ENCODE data around the gene GNPNAT1.

GNPNAT1 gene

DNA sequence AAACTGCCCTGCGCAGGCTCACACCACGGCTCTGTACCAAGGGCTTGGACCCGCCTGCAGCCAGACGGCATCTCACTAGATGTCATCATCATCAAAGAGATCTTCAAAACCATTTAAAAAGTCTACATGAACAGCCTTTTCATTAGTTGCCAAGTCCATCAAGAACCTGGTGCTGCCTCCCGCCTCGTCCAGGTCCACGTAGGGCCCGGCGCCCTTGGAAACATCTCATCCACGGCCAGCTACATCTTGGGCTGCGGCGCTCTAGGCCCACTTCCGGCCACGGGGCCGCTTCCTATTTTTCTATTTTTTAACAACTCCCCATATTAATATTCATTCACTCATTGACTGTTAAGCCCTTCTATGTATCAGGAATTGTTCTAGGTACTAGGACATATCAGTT lies 7.4 kb upstream of the GNPNAT1 start:
- no peak overlapping the region for H3K4me2 ChIP-seq (ENCODE audit: insufficient read depth, low read length, poor library complexity, severe bottlenecking)
- no CpG with 5 or more reads among the region's 15 CpGs for WGBS, 2 donors (ENCODE audit: extremely low coverage in 2 of 2, insufficient read length in 2 of 2, insufficient replicate concordance in 1 of 2)
- no peaks in the 10 kb centered on the region for H3K36me3 ChIP-seq (replicated peaks in 1 of 2; ENCODE audit: control insufficient read depth in 2 of 2, insufficient read depth in 2 of 2, low read length in 2 of 2)
- H2BK120ac ChIP-seq (ENCODE audit: low read depth, low read length): no peak overlapping the region
- H3K27ac ChIP-seq (replicated peaks; ENCODE audit: low read length): no peak overlapping the region
- H2AK5ac ChIP-seq (ENCODE audit: low read depth, low read length): no peak overlapping the region
- no peak overlapping the region for H3K23ac ChIP-seq (ENCODE audit: low read depth, low read length, poor library complexity)
- no peak overlapping the region for H3K4me3 ChIP-seq (ENCODE audit: low read length in 2 of 2)
- H3K4me1 ChIP-seq (ENCODE audit: control insufficient read depth in 2 of 2, insufficient read depth in 1 of 2, low read depth in 1 of 2, low read length in 2 of 2): no peaks in the 10 kb centered on the region
- no peaks in the 10 kb centered on the region for H3K79me1 ChIP-seq (ENCODE audit: low read depth, low read length)
- no peak overlapping the region for H3K4ac ChIP-seq (ENCODE audit: low read length)
- H3K9me3 ChIP-seq (replicated peaks in 1 of 2; ENCODE audit: control insufficient read depth in 2 of 2, insufficient read depth in 1 of 2, low read depth in 1 of 2, low read length in 2 of 2): no peaks in the 10 kb centered on the region
- H3K14ac ChIP-seq (ENCODE audit: low read length): no peak overlapping the region
- no peak overlapping the region for H4K91ac ChIP-seq (ENCODE audit: low read depth, low read length, poor library complexity)
- no peak overlapping the region for H3K9ac ChIP-seq (ENCODE audit: low read depth, low read length, poor library complexity)
- no peak overlapping the region for H4K8ac ChIP-seq (ENCODE audit: low read depth, low read length)
- H2BK12ac ChIP-seq (ENCODE audit: low read length): no peak overlapping the region
- H3K27me3 ChIP-seq (ENCODE audit: control insufficient read depth in 3 of 3, insufficient read depth in 3 of 3, low read depth in 1 of 3, low read length in 3 of 3): no peaks in the 10 kb centered on the region
- H3K18ac ChIP-seq (ENCODE audit: low read length): no peak overlapping the region
- no peak overlapping the region for H2BK5ac ChIP-seq (ENCODE audit: low read length)
- no peak overlapping the region for H2AFZ ChIP-seq (ENCODE audit: low read length)
- H2BK15ac ChIP-seq (ENCODE audit: low read length): no peak overlapping the region
- no peak for DNase-seq (ENCODE audit: low spot score)

DNA sequence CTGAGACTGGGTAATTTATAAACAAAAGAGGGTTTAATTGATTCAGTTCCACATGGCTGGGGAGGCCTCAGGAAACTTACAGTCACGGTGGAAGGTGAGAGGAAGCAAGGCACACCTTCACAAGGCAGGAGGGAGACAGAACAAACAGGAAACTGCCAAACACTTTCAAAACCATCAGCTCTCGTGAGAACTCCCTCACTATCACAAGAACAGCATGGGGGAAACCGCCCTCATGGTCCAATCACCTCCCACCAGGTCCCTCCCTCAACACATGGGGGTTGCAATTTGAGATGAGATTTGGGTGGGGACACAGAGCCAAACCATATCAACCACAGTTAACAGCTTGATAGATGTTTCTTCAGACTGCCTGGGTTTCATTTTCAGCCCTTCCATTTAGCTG lies 6.2 kb upstream of the GNPNAT1 start:
- no peak overlapping the region for H2AFZ ChIP-seq (ENCODE audit: low read length)
- no peak overlapping the region for H3K23ac ChIP-seq (ENCODE audit: low read depth, low read length, poor library complexity)
- no peak overlapping the region for H3K4ac ChIP-seq (ENCODE audit: low read length)
- no peak for DNase-seq (ENCODE audit: low spot score)
- no peaks in the 10 kb centered on the region for H3K4me1 ChIP-seq (ENCODE audit: control insufficient read depth in 2 of 2, insufficient read depth in 1 of 2, low read depth in 1 of 2, low read length in 2 of 2)
- H2BK15ac ChIP-seq (ENCODE audit: low read length): no peak overlapping the region
- no peak overlapping the region for H3K14ac ChIP-seq (ENCODE audit: low read length)
- H3K27me3 ChIP-seq (ENCODE audit: control insufficient read depth in 3 of 3, insufficient read depth in 3 of 3, low read depth in 1 of 3, low read length in 3 of 3): no peaks in the 10 kb centered on the region
- H2AK5ac ChIP-seq (ENCODE audit: low read depth, low read length): no peak overlapping the region
- no peak overlapping the region for H3K18ac ChIP-seq (ENCODE audit: low read length)
- no peak overlapping the region for H2BK12ac ChIP-seq (ENCODE audit: low read length)
- H2BK120ac ChIP-seq (ENCODE audit: low read depth, low read length): no peak overlapping the region
- H3K4me3 ChIP-seq (ENCODE audit: low read length in 2 of 2): no peak overlapping the region
- WGBS, 2 donors (ENCODE audit: extremely low coverage in 2 of 2, insufficient read length in 2 of 2, insufficient replicate concordance in 1 of 2): no CpG with 5 or more reads among the region's 3 CpGs
- no peak overlapping the region for H3K9ac ChIP-seq (ENCODE audit: low read depth, low read length, poor library complexity)
- no peak overlapping the region for H4K8ac ChIP-seq (ENCODE audit: low read depth, low read length)
- H3K79me1 ChIP-seq (ENCODE audit: low read depth, low read length): no peaks in the 10 kb centered on the region
- H3K27ac ChIP-seq (replicated peaks; ENCODE audit: low read length): no peak overlapping the region
- no peak overlapping the region for H2BK5ac ChIP-seq (ENCODE audit: low read length)
- H4K91ac ChIP-seq (ENCODE audit: low read depth, low read length, poor library complexity): no peak overlapping the region
- no peaks in the 10 kb centered on the region for H3K36me3 ChIP-seq (replicated peaks in 1 of 2; ENCODE audit: control insufficient read depth in 2 of 2, insufficient read depth in 2 of 2, low read length in 2 of 2)
- no peak overlapping the region for H3K4me2 ChIP-seq (ENCODE audit: insufficient read depth, low read length, poor library complexity, severe bottlenecking)
- H3K9me3 ChIP-seq (replicated peaks in 1 of 2; ENCODE audit: control insufficient read depth in 2 of 2, insufficient read depth in 1 of 2, low read depth in 1 of 2, low read length in 2 of 2): no peaks in the 10 kb centered on the region

DNA sequence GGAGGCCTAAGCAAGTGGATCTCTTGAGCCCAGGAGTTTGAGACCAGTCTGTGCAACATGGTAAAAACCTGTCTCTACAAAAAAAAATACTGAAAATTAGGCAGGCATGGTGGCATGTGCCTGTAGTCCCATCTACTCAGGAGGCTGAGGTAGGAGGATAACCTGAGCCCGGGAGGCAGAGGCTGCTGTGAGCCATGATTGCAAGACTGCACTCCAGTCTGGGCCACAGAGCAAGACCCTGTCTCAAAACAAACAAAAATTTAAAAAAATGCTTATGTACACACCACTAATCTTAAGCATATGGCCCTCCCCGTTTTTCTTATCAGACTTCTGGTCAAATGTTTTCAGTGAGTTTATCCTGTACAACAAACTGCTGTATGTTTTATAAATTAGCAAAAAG lies 1.7 kb upstream of the GNPNAT1 start:
- no peak overlapping the region for H2BK5ac ChIP-seq (ENCODE audit: low read length)
- no peaks in the 10 kb centered on the region for H3K79me1 ChIP-seq (ENCODE audit: low read depth, low read length)
- H3K36me3 ChIP-seq (replicated peaks in 1 of 2; ENCODE audit: control insufficient read depth in 2 of 2, insufficient read depth in 2 of 2, low read length in 2 of 2): no peaks in the 10 kb centered on the region
- no peak overlapping the region for H2BK120ac ChIP-seq (ENCODE audit: low read depth, low read length)
- H3K27me3 ChIP-seq (ENCODE audit: control insufficient read depth in 3 of 3, insufficient read depth in 3 of 3, low read depth in 1 of 3, low read length in 3 of 3): no peaks in the 10 kb centered on the region
- no peak overlapping the region for H3K4me2 ChIP-seq (ENCODE audit: insufficient read depth, low read length, poor library complexity, severe bottlenecking)
- H3K4ac ChIP-seq (ENCODE audit: low read length): no peak overlapping the region
- H3K23ac ChIP-seq (ENCODE audit: low read depth, low read length, poor library complexity): no peak overlapping the region
- H2AFZ ChIP-seq (ENCODE audit: low read length): no peak overlapping the region
- H3K4me3 ChIP-seq (ENCODE audit: low read length in 2 of 2): no peak overlapping the region
- no peaks in the 10 kb centered on the region for H3K9me3 ChIP-seq (replicated peaks in 1 of 2; ENCODE audit: control insufficient read depth in 2 of 2, insufficient read depth in 1 of 2, low read depth in 1 of 2, low read length in 2 of 2)
- no peak overlapping the region for H2AK5ac ChIP-seq (ENCODE audit: low read depth, low read length)
- H3K27ac ChIP-seq (replicated peaks; ENCODE audit: low read length): no peak overlapping the region
- no peak overlapping the region for H2BK12ac ChIP-seq (ENCODE audit: low read length)
- no peak for DNase-seq (ENCODE audit: low spot score)
- H3K14ac ChIP-seq (ENCODE audit: low read length): no peak overlapping the region
- H2BK15ac ChIP-seq (ENCODE audit: low read length): no peak overlapping the region
- H3K9ac ChIP-seq (ENCODE audit: low read depth, low read length, poor library complexity): no peak overlapping the region
- no peak overlapping the region for H4K91ac ChIP-seq (ENCODE audit: low read depth, low read length, poor library complexity)
- H3K18ac ChIP-seq (ENCODE audit: low read length): no peak overlapping the region
- peaks cover 2 to 5% of the 10 kb centered on the region in 2 donors for H3K4me1 ChIP-seq (ENCODE audit: control insufficient read depth in 2 of 2, insufficient read depth in 1 of 2, low read depth in 1 of 2, low read length in 2 of 2)
- WGBS, 2 donors (ENCODE audit: extremely low coverage in 2 of 2, insufficient read length in 2 of 2, insufficient replicate concordance in 1 of 2): no CpG with 5 or more reads among the region's 2 CpGs
- no peak overlapping the region for H4K8ac ChIP-seq (ENCODE audit: low read depth, low read length)

DNA sequence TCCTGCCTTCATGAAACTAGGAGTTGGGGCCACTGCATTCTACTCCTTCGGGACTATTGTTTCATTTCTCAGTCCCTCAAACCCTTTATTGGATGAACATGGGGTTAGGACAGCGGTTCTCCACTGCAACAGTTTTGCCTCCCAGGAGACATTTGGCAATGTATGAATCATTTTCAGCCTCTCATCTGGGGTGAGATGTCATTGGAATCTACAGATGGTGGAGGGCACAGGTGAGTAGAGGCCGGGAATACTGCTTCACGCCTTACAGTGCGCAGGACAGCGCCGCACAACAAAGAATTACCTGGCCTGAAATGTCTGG lies 649 bp upstream of the GNPNAT1 start:
- peaks cover 2 to 5% of the 10 kb centered on the region in 2 donors for H3K4me1 ChIP-seq (ENCODE audit: control insufficient read depth in 2 of 2, insufficient read depth in 1 of 2, low read depth in 1 of 2, low read length in 2 of 2)
- H3K4ac ChIP-seq (ENCODE audit: low read length): no peak overlapping the region
- H3K4me2 ChIP-seq (ENCODE audit: insufficient read depth, low read length, poor library complexity, severe bottlenecking): peak overlapping the region; percentile 38
- H2BK12ac ChIP-seq (ENCODE audit: low read length): no peak overlapping the region
- H3K18ac ChIP-seq (ENCODE audit: low read length): no peak overlapping the region
- H3K23ac ChIP-seq (ENCODE audit: low read depth, low read length, poor library complexity): no peak overlapping the region
- H3K9ac ChIP-seq (ENCODE audit: low read depth, low read length, poor library complexity): no peak overlapping the region
- no peak overlapping the region for H4K91ac ChIP-seq (ENCODE audit: low read depth, low read length, poor library complexity)
- H2BK5ac ChIP-seq (ENCODE audit: low read length): no peak overlapping the region
- H2AFZ ChIP-seq (ENCODE audit: low read length): peak overlapping the region; percentile 83
- no peak overlapping the region for H2BK15ac ChIP-seq (ENCODE audit: low read length)
- H2AK5ac ChIP-seq (ENCODE audit: low read depth, low read length): no peak overlapping the region
- H4K8ac ChIP-seq (ENCODE audit: low read depth, low read length): no peak overlapping the region
- WGBS, 2 donors (ENCODE audit: extremely low coverage in 2 of 2, insufficient read length in 2 of 2, insufficient replicate concordance in 1 of 2): no CpG with 5 or more reads among the region's 7 CpGs
- H3K14ac ChIP-seq (ENCODE audit: low read length): no peak overlapping the region
- no peaks in the 10 kb centered on the region for H3K27me3 ChIP-seq (ENCODE audit: control insufficient read depth in 3 of 3, insufficient read depth in 3 of 3, low read depth in 1 of 3, low read length in 3 of 3)
- H3K9me3 ChIP-seq (replicated peaks in 1 of 2; ENCODE audit: control insufficient read depth in 2 of 2, insufficient read depth in 1 of 2, low read depth in 1 of 2, low read length in 2 of 2): no peaks in the 10 kb centered on the region
- peak overlapping the region; percentile 65 for H3K27ac ChIP-seq (replicated peaks; ENCODE audit: low read length)
- H3K4me3 ChIP-seq (ENCODE audit: low read length in 2 of 2): peak overlapping the region; percentile 63 to 72
- H3K36me3 ChIP-seq (replicated peaks in 1 of 2; ENCODE audit: control insufficient read depth in 2 of 2, insufficient read depth in 2 of 2, low read length in 2 of 2): no peaks in the 10 kb centered on the region
- no peak overlapping the region for H2BK120ac ChIP-seq (ENCODE audit: low read depth, low read length)
- DNase-seq (ENCODE audit: low spot score): no peak
- no peaks in the 10 kb centered on the region for H3K79me1 ChIP-seq (ENCODE audit: low read depth, low read length)
